Hepatocyte (in vitro differentiated cells): Measurements from ENCODE around the gene APBB3.

Experiments used
- CTCF ChIP-seq: fragments of 200-600 bp; sonication (generic); IDR thresholded peaks from 2 replicates; pipeline ENCODE4 v1.5.1; 2016; ENCODE audit warnings: antibody characterized with exemption, mild to moderate bottlenecking; ENCODE audit not compliant: poor library complexity
- EZH2 ChIP-seq: fragments of 200-600 bp; sonication (generic); IDR thresholded peaks from 2 replicates; pipeline ENCODE4 v1.6.1; 2016; ENCODE audit warnings: antibody characterized with exemption, mild to moderate bottlenecking, borderline replicate concordance
- EZH2phosphoT487 ChIP-seq: fragments of 200-600 bp; sonication (generic); IDR thresholded peaks from one replicate; pipeline ENCODE4 v1.6.1; 2018; ENCODE audit warnings: antibody characterized with exemption, mild to moderate bottlenecking, low read depth, moderate library complexity; ENCODE audit not compliant: unreplicated experiment, severe bottlenecking

GRCh38 chr5:140571105-140571504, 6.7 kb upstream of the APBB3 start:
- TF ChIP-seq CTCF, result no peak
- no peak for TF ChIP-seq EZH2
- TF ChIP-seq EZH2phosphoT487, result no peak
